Gastroesophageal sphincter (tissue), 3 donors: ENCODE results near the gene RUFY1.
"Not testable (repeated sequence)": the region's sequence is repeated elsewhere in the genome, so short reads cannot be mapped to it uniquely, and the experiment has no call there.

ENCODE experiments used
- CTCF ChIP-seq, 4 experiments: fragments of 200-600 bp in 2 of 4; fragments of 450-650 bp in 2 of 4; sonication (generic) in 1 of 4; IDR thresholded peaks; one replicate each; pipeline ENCODE4 v1.5.1; 2017 to 2019; ENCODE audit warnings: antibody characterized with exemption in 4 of 4, mild to moderate bottlenecking in 2 of 4, moderate library complexity in 2 of 4
- POLR2AphosphoS5 ChIP-seq: sonication (generic); formaldehyde crosslinking; IDR thresholded peaks from one replicate; pipeline ENCODE4 v1.6.1; 2017; ENCODE audit warnings: antibody characterized with exemption

- not testable (repeated sequence) for TF ChIP-seq CTCF (IDR thresholded peaks at IDR 0.05); POLR2AphosphoS5
These were observed 92.3 kb downstream of the RUFY1 start for GRCh38 chr5:179642626-179643025.
